DND-41 (cell line): Measurements from ENCODE around the gene SLCO2A1.

ENCODE experiments used
- ATAC-seq: fragments of 200-7000 bp; cut with Tn5 transposase; 3 replicates; pipeline ENCODE4 v1.9.1; 2021; ENCODE audit warnings: low read depth; ENCODE audit not compliant: insufficient read depth
- DNase-seq: peaks from one replicate; pipeline ENCODE4 v3.0.0-alpha.2; 2020
- H2AFZ ChIP-seq: 2 replicates; pipeline ENCODE4 v1.6.0; 2012; ENCODE audit warnings: low read depth, low read length
- H3K27ac ChIP-seq: 2 replicates; pipeline ENCODE4 v1.5.1; 2012; ENCODE audit warnings: low read length, inconsistent platforms
- H3K27me3 ChIP-seq: fragments of 200-600 bp; sonication (generic); 2 replicates; pipeline ENCODE4 v1.6.0; 2012; ENCODE audit warnings: low read length, mild to moderate bottlenecking, inconsistent platforms; ENCODE audit not compliant: insufficient read depth, poor library complexity
- H3K36me3 ChIP-seq: 2 replicates; pipeline ENCODE4 v1.5.1; 2012; ENCODE audit warnings: low read length, inconsistent platforms; ENCODE audit not compliant: insufficient read depth
- H3K4me1 ChIP-seq: 2 replicates; pipeline ENCODE4 v1.5.1; 2012; ENCODE audit warnings: mild to moderate bottlenecking, low read length; ENCODE audit not compliant: insufficient read depth
- H3K4me2 ChIP-seq: 2 replicates; pipeline ENCODE4 v1.6.0; 2012; ENCODE audit warnings: mild to moderate bottlenecking, moderate library complexity, low read length, inconsistent platforms; ENCODE audit not compliant: insufficient read depth
- H3K4me3 ChIP-seq, 2 experiments: fragments of 200-600 bp in 1 of 2; shearing (Covaris generic) in 1 of 2; 2 replicates each; pipeline ENCODE4 v1.5.1; 2012 to 2016; ENCODE audit warnings: inconsistent platforms in 2 of 2, low read length in 2 of 2, mild to moderate bottlenecking in 2 of 2, low read depth in 1 of 2, moderate library complexity in 1 of 2
- H3K79me2 ChIP-seq: 2 replicates; pipeline ENCODE4 v1.6.0; 2012; ENCODE audit warnings: low read length, inconsistent platforms; ENCODE audit not compliant: insufficient read depth
- H3K9ac ChIP-seq: 2 replicates; pipeline ENCODE4 v1.6.0; 2012; ENCODE audit warnings: low read depth, mild to moderate bottlenecking, inconsistent platforms, low read length, moderate library complexity
- H3K9me3 ChIP-seq: 2 replicates; pipeline ENCODE4 v1.5.1; 2012; ENCODE audit warnings: low read length, moderate library complexity, mild to moderate bottlenecking, inconsistent platforms; ENCODE audit not compliant: insufficient read depth, severe bottlenecking
- H4K20me1 ChIP-seq: 2 replicates; pipeline ENCODE4 v1.6.0; 2012; ENCODE audit warnings: low read length; ENCODE audit not compliant: insufficient read depth
- CTCF ChIP-seq: IDR thresholded peaks from 2 replicates; pipeline ENCODE4 v1.5.1; 2012; ENCODE audit warnings: borderline replicate concordance, low read length, moderate library complexity, mild to moderate bottlenecking; ENCODE audit not compliant: poor library complexity, severe bottlenecking; ENCODE audit errors: extremely low read depth
- EZH2 ChIP-seq: IDR thresholded peaks from 3 replicates; pipeline ENCODE4 v1.6.1; 2012; ENCODE audit warnings: borderline replicate concordance, low read depth, mild to moderate bottlenecking, moderate library complexity, low read length, inconsistent platforms; ENCODE audit not compliant: severe bottlenecking

SLCO2A1 gene

GRCh38 chr3:134007819-134008218 is 21.9 kb downstream of the SLCO2A1 start:
- Histone ChIP-seq H3K27ac (no peak overlapping the region), H3K9ac (no peak overlapping the region)

GRCh38 chr3:134004841-134005240 is 24.9 kb downstream of the SLCO2A1 start:
- Histone ChIP-seq H4K20me1 (no peaks in the 10 kb centered on the region), H3K27ac (no peak overlapping the region), H3K4me3 (no peak overlapping the region), H3K4me1 (no peaks in the 10 kb centered on the region), H2AFZ (no peak overlapping the region), H3K4me2 (no peak overlapping the region), H3K9ac (no peak overlapping the region), H3K27me3 (peaks cover 4% of the 10 kb centered on the region), H3K9me3 (no peaks in the 10 kb centered on the region), H3K79me2 (no peaks in the 10 kb centered on the region), H3K36me3 (no peaks in the 10 kb centered on the region)
- ATAC-seq, result no peak
- no peak for DNase-seq
- TF ChIP-seq EZH2 (no peak), CTCF (no peak)

More at GRCh38 chr3:134007819-134008218, 21.9 kb downstream of the SLCO2A1 start:
- Histone ChIP-seq H3K4me1 (no peaks in the 10 kb centered on the region), H3K27me3 (no peaks in the 10 kb centered on the region), H4K20me1 (no peaks in the 10 kb centered on the region), H3K9me3 (no peaks in the 10 kb centered on the region), H3K36me3 (no peaks in the 10 kb centered on the region), H3K79me2 (no peaks in the 10 kb centered on the region), H3K4me2 (no peak overlapping the region), H2AFZ (no peak overlapping the region), H3K4me3 (no peak overlapping the region)
- DNase-seq (no peak), ATAC-seq (no peak)
- no peak for TF ChIP-seq EZH2
- TF ChIP-seq CTCF, result no peak

GRCh38 chr3:134003066-134003465 is 26.7 kb downstream of the SLCO2A1 start:
- Histone ChIP-seq H3K4me3 (no peak overlapping the region), H2AFZ (no peak overlapping the region), H3K9me3 (no peaks in the 10 kb centered on the region), H4K20me1 (no peaks in the 10 kb centered on the region), H3K27ac (no peak overlapping the region), H3K36me3 (no peaks in the 10 kb centered on the region), H3K79me2 (no peaks in the 10 kb centered on the region), H3K9ac (no peak overlapping the region), H3K4me1 (no peaks in the 10 kb centered on the region), H3K4me2 (no peak overlapping the region), H3K27me3 (peaks cover 6% of the 10 kb centered on the region)
- TF ChIP-seq EZH2, result no peak
- TF ChIP-seq CTCF, result no peak
- ATAC-seq (no peak), DNase-seq (no peak)

- no peaks in the 10 kb centered on the region for H3K36me3 ChIP-seq
- no peak for ATAC-seq
- no peak for DNase-seq
- H3K4me2 ChIP-seq, result no peak overlapping the region
- no peaks in the 10 kb centered on the region for H3K4me1 ChIP-seq
- no peak overlapping the region for H3K27ac ChIP-seq
- peaks cover 9% of the 10 kb centered on the region for H3K27me3 ChIP-seq
- TF ChIP-seq CTCF, result no peak
- TF ChIP-seq EZH2, result no peak
- no peak overlapping the region for H2AFZ ChIP-seq
- no peak overlapping the region for H3K9ac ChIP-seq
- H3K9me3 ChIP-seq, result no peaks in the 10 kb centered on the region
- H3K4me3 ChIP-seq, result no peak overlapping the region
- H4K20me1 ChIP-seq, result no peaks in the 10 kb centered on the region
- H3K79me2 ChIP-seq, result no peaks in the 10 kb centered on the region
These were observed 27.4 kb downstream of the SLCO2A1 start for GRCh38 chr3:134002306-134002705.
